HG02884 (cell line): ENCODE measurements around the gene TNFAIP1.

Experiments
- ATAC-seq: cut with Tn5 transposase; IDR thresholded peaks from one replicate; pipeline ENCODE4 v1.9.1; 2021; ENCODE audit warnings: mild to moderate bottlenecking, moderate library complexity; ENCODE audit not compliant: unreplicated experiment

Gene TNFAIP1

GRCh38 chr17:28395426-28395825 is 59.9 kb downstream of the TNFAIP1 start:
- ATAC-seq: no peak

GRCh38 chr17:28395968-28396367 is 60.4 kb downstream of the TNFAIP1 start:
- no peak for ATAC-seq
